Ascending aorta (tissue), 2 donors: ENCODE results near the gene RBBP8NL. TPM values are rescaled to one million over a fixed set of nuclear protein-coding genes. Genes with fewer than 3 reads are reported as not detected.

Experiments used
- DNase-seq, 2 donors: peaks; one replicate each; pipeline ENCODE4 v3.0.0-alpha.2; 2019; ENCODE audit warnings: low spot score in 2 of 2
- H3K27ac ChIP-seq, 2 donors: fragments of 200-600 bp; sonication (generic); one replicate each; pipeline ENCODE4 v1.5.1; 2016 to 2017; ENCODE audit warnings: mild to moderate bottlenecking in 1 of 2
- H3K27me3 ChIP-seq: fragments of 200-600 bp; sonication (generic); one replicate; pipeline ENCODE4 v1.5.1; 2017
- H3K36me3 ChIP-seq, 2 donors: fragments of 200-600 bp; sonication (generic); one replicate each; pipeline ENCODE4 v1.5.1; 2016
- H3K4me1 ChIP-seq, 2 donors: fragments of 200-600 bp; sonication (generic); one replicate each; pipeline ENCODE4 v1.5.1; 2016 to 2017; ENCODE audit warnings: mild to moderate bottlenecking in 1 of 2
- H3K4me3 ChIP-seq, 2 donors: fragments of 200-600 bp; sonication (generic); one replicate each; pipeline ENCODE4 v1.5.1; 2016 to 2017; ENCODE audit warnings: mild to moderate bottlenecking in 1 of 2
- H3K9me3 ChIP-seq, 2 donors: fragments of 200-600 bp; sonication (generic); one replicate each; pipeline ENCODE4 v1.5.1; 2016
- intact Hi-C: fragments of 100-400 bp; cut with DNase I; formaldehyde crosslinking; loops from one replicate; pipeline ENCODE4 v1.15.1; 2023
- total RNA-seq: library from RNA; depleted of rRNA; stranded (reverse); fragments of >200 nt; gene quantifications from one replicate; pipeline ENCODE4 v1.1.0, GENCODE V29; 2016
- TF ChIP-seq, protein P1 (sequence below), 3 experiments: fragments of 200-600 bp in 2 of 3; fragments of 450-650 bp in 1 of 3; sonication (generic) in 2 of 3; IDR thresholded peaks; one replicate each; pipeline ENCODE4 v1.5.1; 2016 to 2019; ENCODE audit warnings: antibody characterized with exemption in 3 of 3, mild to moderate bottlenecking in 1 of 3, moderate library complexity in 1 of 3

Gene RBBP8NL
- total RNA-seq, 1 donor from 2014 or later: not detected

DNA sequence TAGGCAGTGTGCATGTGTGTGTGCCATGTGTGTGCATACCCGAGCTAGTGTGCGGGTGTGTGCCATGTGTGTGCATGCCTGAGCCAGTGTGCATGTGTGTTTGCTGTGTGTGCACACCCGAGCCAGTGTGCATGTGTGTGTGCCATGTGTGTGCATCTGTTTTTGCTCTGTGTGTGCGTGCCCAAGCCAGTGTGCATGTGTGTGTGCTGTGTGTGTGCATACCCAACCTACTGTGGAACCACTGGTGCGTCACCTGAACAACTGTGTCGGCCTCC is 5.7 kb downstream of the RBBP8NL start:
- no peaks in the 10 kb centered on the region for H3K27me3 ChIP-seq
- intact Hi-C loops: no loop called here

DNA sequence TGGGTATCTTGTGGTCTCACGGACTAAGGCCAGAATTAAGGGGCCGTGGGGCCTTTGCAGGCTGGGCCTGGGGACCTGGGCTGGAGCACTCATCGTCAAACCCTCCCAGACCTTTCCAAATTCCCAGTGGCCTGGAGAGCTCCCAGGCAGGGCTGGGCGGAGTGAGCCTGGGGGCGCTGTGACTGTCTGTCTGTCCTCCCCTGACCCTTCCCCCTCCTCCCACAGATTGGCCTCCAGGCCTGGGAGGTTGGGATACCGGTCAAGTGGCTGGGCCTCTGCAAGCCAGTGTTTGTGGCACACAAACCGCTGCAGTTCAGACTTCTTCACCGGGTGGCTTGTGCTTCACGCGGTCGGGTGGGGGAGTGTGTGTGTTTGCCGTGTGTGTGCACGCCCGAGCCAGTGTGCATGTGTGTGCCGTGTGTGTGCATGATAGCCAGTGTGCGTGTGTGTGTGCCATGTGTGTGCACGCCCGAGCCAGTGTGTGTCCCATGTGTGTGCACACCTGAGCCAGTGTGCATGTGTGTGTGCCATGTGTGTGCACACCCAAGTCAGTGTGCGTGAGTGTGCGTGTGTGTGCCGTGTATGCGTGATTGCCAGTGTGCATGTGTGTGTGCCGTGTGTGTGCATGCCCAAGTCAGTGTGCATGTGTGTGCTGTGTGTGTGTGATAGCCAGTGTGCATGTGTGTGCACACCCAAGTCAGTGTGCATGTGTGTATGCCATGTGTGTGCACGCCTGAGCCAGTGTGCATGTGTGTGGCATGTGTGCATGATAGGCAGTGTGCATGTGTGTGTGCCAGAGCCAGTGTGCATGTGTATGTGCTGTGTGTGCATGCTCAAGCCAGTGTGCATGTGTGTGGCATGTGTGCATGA is 6.3 kb downstream of the RBBP8NL start:
- H3K4me3 ChIP-seq: no peak overlapping the region
- TF ChIP-seq, protein P1, sequence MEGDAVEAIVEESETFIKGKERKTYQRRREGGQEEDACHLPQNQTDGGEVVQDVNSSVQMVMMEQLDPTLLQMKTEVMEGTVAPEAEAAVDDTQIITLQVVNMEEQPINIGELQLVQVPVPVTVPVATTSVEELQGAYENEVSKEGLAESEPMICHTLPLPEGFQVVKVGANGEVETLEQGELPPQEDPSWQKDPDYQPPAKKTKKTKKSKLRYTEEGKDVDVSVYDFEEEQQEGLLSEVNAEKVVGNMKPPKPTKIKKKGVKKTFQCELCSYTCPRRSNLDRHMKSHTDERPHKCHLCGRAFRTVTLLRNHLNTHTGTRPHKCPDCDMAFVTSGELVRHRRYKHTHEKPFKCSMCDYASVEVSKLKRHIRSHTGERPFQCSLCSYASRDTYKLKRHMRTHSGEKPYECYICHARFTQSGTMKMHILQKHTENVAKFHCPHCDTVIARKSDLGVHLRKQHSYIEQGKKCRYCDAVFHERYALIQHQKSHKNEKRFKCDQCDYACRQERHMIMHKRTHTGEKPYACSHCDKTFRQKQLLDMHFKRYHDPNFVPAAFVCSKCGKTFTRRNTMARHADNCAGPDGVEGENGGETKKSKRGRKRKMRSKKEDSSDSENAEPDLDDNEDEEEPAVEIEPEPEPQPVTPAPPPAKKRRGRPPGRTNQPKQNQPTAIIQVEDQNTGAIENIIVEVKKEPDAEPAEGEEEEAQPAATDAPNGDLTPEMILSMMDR (IDR thresholded peaks at IDR 0.05): no peak
- no peaks in the 10 kb centered on the region for H3K4me1 ChIP-seq
- no peaks in the 10 kb centered on the region for H3K27me3 ChIP-seq
- intact Hi-C loops: no loop called here
- H3K27ac ChIP-seq: no peak overlapping the region
- no peak for DNase-seq
- H3K9me3 ChIP-seq: no peaks in the 10 kb centered on the region
- H3K36me3 ChIP-seq: no peaks in the 10 kb centered on the region

More for the DNA sequence above, 5.7 kb downstream of the RBBP8NL start:
- Histone ChIP-seq H3K9me3 (no peaks in the 10 kb centered on the region), H3K4me3 (no peak overlapping the region), H3K27ac (no peak overlapping the region), H3K36me3 (no peaks in the 10 kb centered on the region), H3K4me1 (no peaks in the 10 kb centered on the region)
- TF ChIP-seq, protein P1 (IDR thresholded peaks at IDR 0.05): no peak
- no peak for DNase-seq

DNA sequence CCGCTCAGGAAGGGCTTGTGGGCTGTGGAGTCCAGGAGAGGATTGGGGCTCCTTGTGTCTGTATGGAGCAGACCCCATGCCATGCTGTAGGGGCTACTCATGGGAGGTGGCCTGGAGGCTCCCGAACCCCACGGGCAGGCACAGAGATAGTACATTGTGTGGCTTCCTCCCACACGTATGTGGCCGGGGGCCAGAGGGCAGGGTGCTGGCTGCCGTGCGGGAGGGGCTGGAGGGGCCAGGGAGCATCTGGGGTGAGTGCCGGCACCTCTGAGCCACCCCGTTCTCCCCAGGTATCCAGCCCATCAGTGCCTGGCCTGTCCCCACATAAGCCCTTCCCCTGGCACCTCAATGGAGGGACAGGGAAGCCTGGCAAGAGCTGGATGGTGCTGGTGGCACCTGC is 7.6 kb downstream of the RBBP8NL start:
- Histone ChIP-seq H3K27me3 (no peaks in the 10 kb centered on the region), H3K36me3 (no peaks in the 10 kb centered on the region), H3K9me3 (no peaks in the 10 kb centered on the region), H3K4me3 (no peak overlapping the region), H3K4me1 (no peaks in the 10 kb centered on the region), H3K27ac (no peak overlapping the region)
- intact Hi-C loops: no loop called here
- TF ChIP-seq, protein P1 (IDR thresholded peaks at IDR 0.05): no peak
- no peak for DNase-seq

DNA sequence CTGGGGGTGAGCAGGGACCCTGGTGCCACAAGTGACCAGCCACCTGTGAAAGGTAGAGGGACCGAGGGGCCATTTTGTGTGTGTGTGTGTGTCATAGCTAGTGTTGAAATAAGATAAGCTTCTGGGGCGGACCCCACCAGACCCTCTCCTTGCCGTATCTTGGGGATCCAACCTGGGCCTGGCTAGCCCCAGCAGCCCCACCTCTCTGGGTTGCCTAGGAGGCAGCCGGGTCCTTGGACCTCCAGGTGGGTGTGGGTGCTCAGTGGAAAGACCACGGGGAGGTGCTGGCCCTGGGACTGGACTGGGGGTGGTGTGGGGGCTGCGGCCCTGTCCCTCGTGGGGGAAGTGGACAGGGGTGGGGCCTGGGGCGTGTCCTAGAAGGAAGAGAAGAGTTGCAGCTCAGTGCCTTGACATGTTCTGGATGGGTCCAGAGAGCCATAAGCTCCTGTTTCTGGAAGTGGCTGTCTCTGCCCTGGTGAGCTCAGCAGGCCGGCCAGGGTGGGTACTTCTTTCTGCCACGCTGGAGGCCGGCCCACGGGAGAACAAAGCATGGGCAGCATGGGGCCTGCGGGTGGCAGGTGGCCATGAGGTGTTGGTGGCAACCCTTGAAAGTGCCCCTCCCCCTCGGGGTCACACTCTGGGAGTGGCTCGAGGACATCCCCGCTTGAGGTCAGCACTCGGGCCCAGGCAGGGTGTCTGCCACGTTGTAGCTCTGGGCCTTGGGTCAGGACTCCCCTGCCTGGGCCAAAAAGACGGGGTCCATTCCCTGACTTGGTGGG is 8.4 kb downstream of the RBBP8NL start:
- Histone ChIP-seq H3K36me3 (no peaks in the 10 kb centered on the region), H3K27me3 (no peaks in the 10 kb centered on the region), H3K27ac (no peak overlapping the region), H3K4me3 (no peak overlapping the region), H3K4me1 (no peaks in the 10 kb centered on the region), H3K9me3 (no peaks in the 10 kb centered on the region)
- intact Hi-C loops: no loop called here
- TF ChIP-seq, protein P1 (IDR thresholded peaks at IDR 0.05): no peak
- no peak for DNase-seq

DNA sequence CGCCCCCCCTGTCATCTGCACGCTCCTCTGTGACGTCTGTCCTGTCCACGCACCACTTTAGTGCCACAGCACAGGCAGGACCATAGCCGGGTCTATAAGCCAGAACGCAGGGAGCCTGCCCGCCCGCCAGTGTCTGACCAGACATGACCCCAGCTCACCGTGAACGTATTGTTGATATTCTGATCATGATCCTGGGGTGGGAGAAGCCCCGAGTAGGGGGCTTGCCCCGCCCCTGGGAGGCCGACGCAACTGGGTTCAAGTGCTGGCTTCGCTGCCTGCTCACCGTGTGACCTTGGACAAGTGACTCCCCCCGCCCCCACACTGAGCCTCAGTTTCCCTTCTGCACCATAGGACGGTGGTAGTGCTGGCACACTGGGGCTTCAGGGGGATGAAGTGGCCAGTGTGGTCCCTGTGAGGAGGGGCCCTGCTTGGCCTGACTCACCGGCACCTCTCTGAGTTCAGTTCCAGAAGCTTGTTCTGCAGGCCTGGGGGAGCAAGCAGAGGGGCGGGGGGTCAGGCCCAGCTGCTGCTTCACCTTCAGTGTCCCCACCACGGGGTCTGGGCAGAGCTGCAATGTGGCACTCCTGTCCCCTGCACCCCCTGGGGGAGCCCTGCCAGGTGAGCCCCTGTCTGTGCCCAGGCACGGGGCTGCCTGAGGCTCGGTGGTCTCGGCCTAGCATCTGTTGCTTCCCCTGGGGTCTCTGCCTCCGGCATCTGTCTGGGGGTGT is 9.2 kb downstream of the RBBP8NL start:
- TF ChIP-seq, protein P1 (IDR thresholded peaks at IDR 0.05): no peak
- Histone ChIP-seq H3K36me3 (no peaks in the 10 kb centered on the region), H3K4me1 (no peaks in the 10 kb centered on the region), H3K27ac (no peak overlapping the region), H3K4me3 (no peak overlapping the region), H3K27me3 (no peaks in the 10 kb centered on the region), H3K9me3 (no peaks in the 10 kb centered on the region)
- intact Hi-C loops: no loop called here
- DNase-seq: no peak
